Stimulated activated CD8-positive, alpha-beta memory T cell treated with anti-CD3 and anti-CD28 coated beads, Interleukin-2, amount 100 ng/mL, for 1 hour (primary cell): ENCODE measurements around the gene ARMC9.
"Not testable (repeated sequence)": the region's sequence is repeated elsewhere in the genome, so short reads cannot be mapped to it uniquely, and the experiment has no call there.

ENCODE experiments used
- DNase-seq, 2 donors: peaks; one replicate each; pipeline ENCODE4 v3.0.0-alpha.2; 2020; ENCODE audit warnings: low read depth in 2 of 2

ARMC9 gene

GRCh38 chr2:231398585-231398984 is 200.2 kb downstream of the ARMC9 start:
- no peak for DNase-seq

- DNase-seq = no peak
Observed at GRCh38 chr2:231399046-231399852, 200.8 kb downstream of the ARMC9 start.

GRCh38 chr2:231399853-231400680 is 201.6 kb downstream of the ARMC9 start:
- DNase-seq = no peak

GRCh38 chr2:231400681-231401080 is 202.2 kb downstream of the ARMC9 start:
- not testable (repeated sequence) for DNase-seq

- not testable (repeated sequence) for DNase-seq
Observed at GRCh38 chr2:231401101-231401500, 202.7 kb downstream of the ARMC9 start.

- not testable (repeated sequence) for DNase-seq
Observed at GRCh38 chr2:231403421-231404182, 205.2 kb downstream of the ARMC9 start.

- not testable (repeated sequence) for DNase-seq
Observed at GRCh38 chr2:231404183-231404578, 205.8 kb downstream of the ARMC9 start.

- DNase-seq = not testable (repeated sequence)
Observed at GRCh38 chr2:231405601-231406367, 207.4 kb downstream of the ARMC9 start.

- not testable (repeated sequence) for DNase-seq
Observed at GRCh38 chr2:231407686-231408085, 209.3 kb downstream of the ARMC9 start.

GRCh38 chr2:231408304-231408703 is 209.9 kb downstream of the ARMC9 start:
- DNase-seq = not testable (repeated sequence)

GRCh38 chr2:231409776-231410175 is 211.3 kb downstream of the ARMC9 start:
- DNase-seq = no peak

- DNase-seq = no peak
Observed at GRCh38 chr2:231410293-231411004, 212.0 kb downstream of the ARMC9 start.

- no peak for DNase-seq
Observed at GRCh38 chr2:231411237-231411636, 212.8 kb downstream of the ARMC9 start.

- peak; percentile 53 to 67 for DNase-seq
Observed at GRCh38 chr2:231411831-231412617, 213.6 kb downstream of the ARMC9 start.

- no peak for DNase-seq
Observed at GRCh38 chr2:231412618-231412963, 214.2 kb downstream of the ARMC9 start.

GRCh38 chr2:231413456-231413855 is 215.0 kb downstream of the ARMC9 start:
- no peak for DNase-seq

GRCh38 chr2:231413921-231414476 is 215.6 kb downstream of the ARMC9 start:
- DNase-seq = no peak

GRCh38 chr2:231415029-231415428 is 216.6 kb downstream of the ARMC9 start:
- DNase-seq = no peak

GRCh38 chr2:231418820-231419640 is 220.6 kb downstream of the ARMC9 start:
- no peak for DNase-seq
